NCI-H460 (cell line): ENCODE measurements around the gene MISFA. TPM values are rescaled to one million over a fixed set of nuclear protein-coding genes. Genes with fewer than 3 reads are reported as not detected.
"Not testable (repeated sequence)": the region's sequence is repeated elsewhere in the genome, so short reads cannot be mapped to it uniquely, and the experiment has no call there.

Source experiments
- DNase-seq: peaks from one replicate; pipeline ENCODE4 v3.0.0-alpha.2; 2016; ENCODE audit warnings: low read depth; ENCODE audit errors: extremely low read depth
- total RNA-seq: library from RNA; depleted of rRNA; stranded (reverse); fragments of >200 nt; shearing (Covaris generic); gene quantifications from 2 replicates; pipeline ENCODE4 v1.2.3, GENCODE V29; 2014; rRNA removed

The MISFA gene
- total RNA-seq, 1 experiment from 2014 or later: 1.1 TPM

- DNase-seq: no peak
Observed at GRCh38 chr11:18615628-18616392, 16.2 kb downstream of the MISFA start.

- DNase-seq: no peak
Observed at GRCh38 chr11:18617688-18618341, 18.2 kb downstream of the MISFA start.

GRCh38 chr11:18618342-18619025 is 18.9 kb downstream of the MISFA start:
- DNase-seq: no peak

GRCh38 chr11:18623707-18624106 is 24.1 kb downstream of the MISFA start:
- DNase-seq: no peak

- DNase-seq: no peak
Observed at GRCh38 chr11:18624161-18624560, 24.6 kb downstream of the MISFA start.

- DNase-seq: no peak
Observed at GRCh38 chr11:18632841-18633240, 33.3 kb downstream of the MISFA start.

GRCh38 chr11:18633256-18634139 is 33.9 kb downstream of the MISFA start:
- no peak for DNase-seq

- peak; percentile 97 for DNase-seq
Observed at GRCh38 chr11:18634140-18635032, 34.8 kb downstream of the MISFA start, which contains the start of gene SPTY2D1. Gene SPTY2D1 (minus strand): TSS chr11:18634342. CDS start chr11:18634257, 85 bp downstream.

- no peak for DNase-seq
Observed at GRCh38 chr11:18641677-18642076, 42.1 kb downstream of the MISFA start.

GRCh38 chr11:18643034-18643433 is 43.4 kb downstream of the MISFA start:
- not testable (repeated sequence) for DNase-seq

GRCh38 chr11:18650353-18650752 is 50.8 kb downstream of the MISFA start:
- no peak for DNase-seq

- DNase-seq: peak; percentile 53
Observed at GRCh38 chr11:18650859-18651557, 51.4 kb downstream of the MISFA start.

Other genes starting within 250 kb of the MISFA start
- gene LDHA, start 205.2 kb upstream of the MISFA start, total RNA-seq: 1,096 and 1,253 TPM in 2 replicates
- gene LDHC, start 187.5 kb upstream of the MISFA start, total RNA-seq: 0.62 and 0.75 TPM in 2 replicates
- gene LDHAL6A, start 143.9 kb upstream of the MISFA start, total RNA-seq: not detected in 2 replicates
- 93.9 and 104 TPM in 2 replicates for gene TSG101, start 72.8 kb upstream of the MISFA start, total RNA-seq
- gene UEVLD, start 11.1 kb upstream of the MISFA start, total RNA-seq: 18.5 and 23.7 TPM in 2 replicates
- 10.0 and 10.4 TPM in 2 replicates for gene SPTY2D1, start 34.6 kb downstream of the MISFA start, total RNA-seq
- gene TMEM86A, start 99.0 kb downstream of the MISFA start, total RNA-seq: not detected in 2 replicates
- not detected in 2 replicates for gene IGSF22, start 126.4 kb downstream of the MISFA start, total RNA-seq
- gene PTPN5, start 192.0 kb downstream of the MISFA start, total RNA-seq: not detected in 2 replicates